A549 (cell line): ENCODE data around the gene ABLIM1. TPM values are rescaled to one million over a fixed set of nuclear protein-coding genes. Genes with fewer than 3 reads are reported as not detected.

Source experiments
- ATAC-seq, 2 experiments: fragments of 200-7000 bp in 1 of 2; fragments of >200 bp in 1 of 2; cut with Nextera tagmentation in 1 of 2; cut with Tn5 transposase in 1 of 2; 3 replicates each; pipeline versions ENCODE4 v1.8.0 to v1.9.1; 2018 to 2020; ENCODE audit warnings: mild to moderate bottlenecking in 1 of 2, moderate library complexity in 1 of 2
- CTCF ChIA-PET: fragments of 300-600 bp; sonication (Branson Sonifier 250); formaldehyde crosslinking; extraction: SDS; loops from one replicate; lab custom pipeline; 2021; ENCODE audit warnings: antibody characterized with exemption, inconsistent platforms; lab: Yijun Ruan, JAX
- POLR2A ChIA-PET: fragments of 350-600 bp; formaldehyde crosslinking; extraction: SDS; loops from one replicate; lab custom pipeline; 2021; ENCODE audit warnings: antibody characterized with exemption, inconsistent platforms; lab: Yijun Ruan, JAX
- DNase-seq, 2 experiments: peaks; one replicate each; pipeline versions ENCODE4 v3.0.0 to v3.0.0-alpha.2; 2011 to 2016; ENCODE audit warnings: low read depth in 1 of 2, low spot score in 1 of 2
- FAIRE-seq: peaks from 2 replicates; lab custom pipeline; 2011; peaks lifted over from hg19 to GRCh38; lab: Jason Lieb, UNC
- H3K27ac ChIP-seq, 2 experiments: fragments of >200 bp; sonication (Bioruptor Twin); formaldehyde crosslinking; 3 replicates each; pipeline ENCODE4 v1.5.1; 2016 to 2017
- H3K4me1 ChIP-seq: fragments of >200 bp; sonication (Bioruptor Twin); formaldehyde crosslinking; 3 replicates; pipeline ENCODE4 v1.6.1; 2016
- H3K4me2 ChIP-seq: fragments of >200 bp; sonication (Bioruptor Twin); formaldehyde crosslinking; 3 replicates; pipeline ENCODE4 v1.6.1; 2016
- H3K4me3 ChIP-seq: fragments of >200 bp; sonication (Bioruptor Twin); formaldehyde crosslinking; 3 replicates; pipeline ENCODE4 v1.5.1; 2016
- H3K9me3 ChIP-seq: fragments of >200 bp; sonication (Bioruptor Twin); formaldehyde crosslinking; 3 replicates; pipeline ENCODE4 v1.6.1; 2016
- ATOH8 ChIP-seq: fragments of 250-450 bp; sonication (Bioruptor Pico); IDR thresholded peaks from 2 replicates; pipeline ENCODE4 v1.5.0; 2020; ENCODE audit warnings: low read depth, mild to moderate bottlenecking, moderate library complexity
- BHLHE40 ChIP-seq: IDR thresholded peaks from 2 replicates; pipeline ENCODE4 v1.6.1; 2012; ENCODE audit warnings: low read depth, low read length, inconsistent platforms
- CEBPB ChIP-seq, 2 experiments: fragments of >200 bp in 1 of 2; sonication (Bioruptor Twin) in 1 of 2; formaldehyde crosslinking in 1 of 2; IDR thresholded peaks; 2 replicates each; pipeline ENCODE4 v1.6.1; 2012 to 2016
- CTCF ChIP-seq: fragments of >200 bp; sonication (Bioruptor Twin); formaldehyde crosslinking; IDR thresholded peaks from 3 replicates; pipeline ENCODE4 v1.5.1; 2016
- FOSL2 ChIP-seq, 2 experiments: fragments of 450-650 bp in 1 of 2; fragments of >200 bp in 1 of 2; sonication (Bioruptor Twin) in 1 of 2; formaldehyde crosslinking; IDR thresholded peaks; 2 replicates each; pipeline versions ENCODE4 v1.5.0 to v1.6.1; 2016 to 2020; ENCODE audit warnings: mild to moderate bottlenecking in 1 of 2, moderate library complexity in 1 of 2
- FOXS1 ChIP-seq: fragments of 250-450 bp; sonication (Bioruptor Pico); IDR thresholded peaks from 2 replicates; pipeline ENCODE4 v1.5.0; 2020; ENCODE audit warnings: mild to moderate bottlenecking, moderate library complexity
- HEYL ChIP-seq: fragments of 250-450 bp; sonication (Bioruptor Pico); IDR thresholded peaks from 2 replicates; pipeline ENCODE4 v1.8.0; 2021; ENCODE audit warnings: mild to moderate bottlenecking, moderate library complexity
- HOXB13 ChIP-seq: fragments of 250-450 bp; sonication (Bioruptor Pico); IDR thresholded peaks from 2 replicates; pipeline ENCODE4 v1.5.0; 2020; ENCODE audit warnings: low read depth, mild to moderate bottlenecking, moderate library complexity
- MAX ChIP-seq: IDR thresholded peaks from 2 replicates; pipeline ENCODE4 v1.6.1; 2012
- NPAS2 ChIP-seq: fragments of 250-450 bp; sonication (Bioruptor Pico); IDR thresholded peaks from 2 replicates; pipeline ENCODE4 v1.8.0; 2022; ENCODE audit warnings: mild to moderate bottlenecking, moderate library complexity, borderline replicate concordance
- NR3C1 ChIP-seq: fragments of >200 bp; sonication (Bioruptor Twin); formaldehyde crosslinking; IDR thresholded peaks from 3 replicates; pipeline ENCODE4 v1.6.1; 2017
- POLR2A ChIP-seq: IDR thresholded peaks from 2 replicates; pipeline ENCODE4 v1.6.1; 2012; ENCODE audit warnings: mild to moderate bottlenecking, low read length
- POLR2AphosphoS2 ChIP-seq: conservative IDR thresholded peaks from 2 replicates; pipeline ENCODE4 v1.6.1; 2012; ENCODE audit warnings: low read length, improper control_type of control experiment, inconsistent platforms
- RAD21 ChIP-seq, 2 experiments: fragments of >200 bp in 1 of 2; sonication (Bioruptor Twin) in 1 of 2; formaldehyde crosslinking in 1 of 2; IDR thresholded peaks in 1 of 2; conservative IDR thresholded peaks in 1 of 2; 2 replicates in 1 of 2; 3 replicates in 1 of 2; pipeline ENCODE4 v1.6.1; 2012 to 2018; ENCODE audit warnings: inconsistent platforms in 1 of 2
- RARB ChIP-seq: fragments of 250-450 bp; sonication (Bioruptor Pico); IDR thresholded peaks from 2 replicates; pipeline ENCODE4 v1.8.0; 2021; ENCODE audit warnings: mild to moderate bottlenecking, moderate library complexity
- REST ChIP-seq: fragments of 200-600 bp; sonication (generic); IDR thresholded peaks from 2 replicates; pipeline ENCODE4 v1.6.1; 2016; ENCODE audit warnings: antibody characterized with exemption, mild to moderate bottlenecking, moderate library complexity
- SMC3 ChIP-seq: fragments of >200 bp; sonication (Bioruptor Twin); formaldehyde crosslinking; IDR thresholded peaks from 3 replicates; pipeline ENCODE4 v1.6.1; 2018; ENCODE audit warnings: inconsistent platforms
- WGBS: methylation state at CpG from one replicate; pipeline ENCODE4 v1.1.6; 2017; ENCODE audit errors: missing lambda C conversion rate; 5-methylcytosine and 5-hydroxymethylcytosine counted together
- polyA plus RNA-seq, 4 experiments: library from polyadenylated mRNA; depleted of rRNA in 3 of 4; stranded (reverse); fragments of >200 nt; fragmentation: RNase III in 1 of 4; extraction: RNeasy Plus Mini Kit Qiagen cat#74134 plus additional on column Dnase treatment in 1 of 4; gene quantifications; 2 replicates in 3 of 4; 3 replicates in 1 of 4; pipeline ENCODE4 v1.2.3, GENCODE V29; 2011 to 2017

Gene ABLIM1
- polyA plus RNA-seq, 2 of the 4 experiments (the other 2 are of a cell fraction) = 21.4 to 70.2 TPM

- TF ChIP-seq REST = no peak
Observed at GRCh38 chr10:114628106-114628505, 30.0 kb downstream of the ABLIM1 start (continued).

GRCh38 chr10:114626841-114627240 lies 31.2 kb downstream of the ABLIM1 start:
- peaks cover 56% of the 10 kb centered on the region for H3K4me1 ChIP-seq
- peak overlapping the region in 1 of 2 experiments; percentile 86; a peak in 2 of 6 replicates for H3K27ac ChIP-seq
- CTCF ChIA-PET = interaction anchor here (0.8 to 1.9 kb wide), 4 partner anchors 10 to 195 kb away, joined by 3 to 6 read pairs (median 4); partner anchors contain the start of gene FHIP2A
- no peak overlapping the region for H3K4me2 ChIP-seq
- POLR2A ChIA-PET = no interaction called here
- peaks cover 4% of the 10 kb centered on the region; the same call in 1 of the 3 replicates for H3K9me3 ChIP-seq
- H3K4me3 ChIP-seq = no peak overlapping the region
- ATAC-seq (no peak), DNase-seq (no peak), FAIRE-seq (no peak)
- WGBS = 88% methylated on average over 1 of the region's 1 CpG
- TF ChIP-seq NPAS2 (CRISPR knock-in tag) = no peak
- no peak for TF ChIP-seq NR3C1
- no peak for TF ChIP-seq BHLHE40
- TF ChIP-seq POLR2AphosphoS2 = no peak
- TF ChIP-seq RARB = no peak
- TF ChIP-seq POLR2A = no peak
- TF ChIP-seq RAD21 (conservative IDR thresholded peaks at IDR 0.05 in 1 of 2, IDR thresholded peaks at IDR 0.05 in 1 of 2) = no peak
- no peak for TF ChIP-seq HOXB13
- TF ChIP-seq ATOH8 = no peak
- TF ChIP-seq HEYL (CRISPR knock-in tag) = no peak
- TF ChIP-seq SMC3 = no peak
- TF ChIP-seq FOXS1 (CRISPR knock-in tag) = no peak
- TF ChIP-seq CTCF = no peak

- WGBS = 55% methylated on average over 5 of the region's 5 CpGs
- TF ChIP-seq HOXB13 (no peak), MAX (0 out of 2 replicates have a peak, but pooled peaks have one; percentile 13), CEBPB (IDR thresholded peaks at IDR 0.05) (peak in 1 of 2 experiments; percentile 48; a peak in 1 of 4 replicates), FOSL2 (IDR thresholded peaks at IDR 0.05) (no peak), FOSL2 (CRISPR knock-in tag; IDR thresholded peaks at IDR 0.05) (0 out of 2 replicates have a peak, but pooled peaks have one; percentile 9)
- H3K9me3 ChIP-seq = peaks cover 4% of the 10 kb centered on the region; the same call in 1 of the 3 replicates
- no peak for DNase-seq
- no peak overlapping the region for H3K4me3 ChIP-seq
- peaks cover 44% of the 10 kb centered on the region for H3K4me1 ChIP-seq
- ChIA-PET POLR2A (no interaction called here), CTCF (interaction anchor here (0.6 to 1.9 kb wide), 5 partner anchors 69 to 196 kb away, joined by 3 to 6 read pairs (median 3); partner anchors contain the start of gene FHIP2A)
- H3K27ac ChIP-seq = peak overlapping the region; percentile 60 to 86
- H3K4me2 ChIP-seq = peak overlapping the region; percentile 57
- FAIRE-seq = no peak
- ATAC-seq = peak; percentile 27 to 54; a peak in 4 of 6 replicates
Observed at GRCh38 chr10:114624951-114625780, 32.9 kb downstream of the ABLIM1 start.
